Measurements from ENCODE around the gene HOMER2. TPM values are rescaled to one million over a fixed set of nuclear protein-coding genes. Genes with fewer than 3 reads are reported as not detected.

The HOMER2 gene
- total and polyA plus RNA-seq, 4 donors = 4.3 to 62.0 (median 23.6) TPM

- TF ChIP-seq FOXA1 (IDR thresholded peaks at IDR 0.05) (no peak), CTCF (IDR thresholded peaks at IDR 0.05; ENCODE audit: low read depth, low read length, missing input control) (no peak), GABPA (IDR thresholded peaks at IDR 0.05 in 1 of 2, conservative IDR thresholded peaks at IDR 0.05 in 1 of 2) (no peak), SP1 (IDR thresholded peaks at IDR 0.05) (no peak), EGR1 (IDR thresholded peaks at IDR 0.05; ENCODE audit: low read depth in 2 of 2) (no peak), HNF4G (IDR thresholded peaks at IDR 0.05) (no peak), JUND (IDR thresholded peaks at IDR 0.05) (no peak)
- H3K9ac ChIP-seq (ENCODE audit: low read depth in 1 of 2, low read length in 2 of 2) = no peak overlapping the region
- no peak overlapping the region for H3K27ac ChIP-seq (ENCODE audit: low read depth in 1 of 2, low read length in 2 of 2)
- 85% methylated on average over 9 of the region's 9 CpGs for WGBS
- H3K9me3 ChIP-seq (ENCODE audit: control insufficient read depth in 4 of 4, low read length in 3 of 4) = no peaks in the 10 kb centered on the region
- no peaks in the 10 kb centered on the region for H3K27me3 ChIP-seq (ENCODE audit: control insufficient read depth in 4 of 4, insufficient read depth in 4 of 4, low read length in 3 of 4)
- no peak overlapping the region for H3K4me3 ChIP-seq (ENCODE audit: low read depth in 1 of 3, low read length in 3 of 3)
- peaks cover 2 to 19% (median 10%) of the 10 kb centered on the region in 4 donors for H3K4me1 ChIP-seq (ENCODE audit: control insufficient read depth in 4 of 4, insufficient read depth in 4 of 4, low read length in 3 of 4)
- peaks cover 0 to 6% (median 2%) of the 10 kb centered on the region in 4 donors for H3K36me3 ChIP-seq (ENCODE audit: control insufficient read depth in 4 of 4, insufficient read depth in 3 of 4, low read depth in 1 of 4, low read length in 3 of 4)
- no peak for DNase-seq (ENCODE audit: low spot score)
Measured at GRCh38 chr15:82808634-82809041, 143.9 kb downstream of the HOMER2 start.

GRCh38 chr15:82807920-82808633 lies 144.4 kb downstream of the HOMER2 start:
- no peaks in the 10 kb centered on the region for H3K27me3 ChIP-seq (ENCODE audit: control insufficient read depth in 4 of 4, insufficient read depth in 4 of 4, low read length in 3 of 4)
- H3K27ac ChIP-seq (ENCODE audit: low read depth in 1 of 2, low read length in 2 of 2) = no peak overlapping the region
- H3K9me3 ChIP-seq (ENCODE audit: control insufficient read depth in 4 of 4, low read length in 3 of 4) = no peaks in the 10 kb centered on the region
- no peak overlapping the region for H3K4me3 ChIP-seq (ENCODE audit: low read depth in 1 of 3, low read length in 3 of 3)
- 93% methylated on average over 11 of the region's 11 CpGs for WGBS
- TF ChIP-seq YY1 (IDR thresholded peaks at IDR 0.05) (no peak), RAD21 (IDR thresholded peaks at IDR 0.05) (no peak)
- peaks cover 2 to 19% (median 10%) of the 10 kb centered on the region in 4 donors for H3K4me1 ChIP-seq (ENCODE audit: control insufficient read depth in 4 of 4, insufficient read depth in 4 of 4, low read length in 3 of 4)
- DNase-seq (ENCODE audit: low spot score) = no peak
- peaks cover 0 to 5% (median 1%) of the 10 kb centered on the region in 4 donors for H3K36me3 ChIP-seq (ENCODE audit: control insufficient read depth in 4 of 4, insufficient read depth in 3 of 4, low read depth in 1 of 4, low read length in 3 of 4)
- no peak overlapping the region for H3K9ac ChIP-seq (ENCODE audit: low read depth in 1 of 2, low read length in 2 of 2)

GRCh38 chr15:82805994-82806406 lies 146.5 kb downstream of the HOMER2 start, which contains the start of gene FSD2:
Gene FSD2 (minus strand): TSS chr15:82806069. CDS start chr15:82787390, 18,679 bp downstream.
- Histone ChIP-seq H3K4me1 (ENCODE audit: control insufficient read depth in 4 of 4, insufficient read depth in 4 of 4, low read length in 3 of 4) (peaks cover 0 to 8% (median 6%) of the 10 kb centered on the region in 4 donors), H3K27ac (ENCODE audit: low read depth in 1 of 2, low read length in 2 of 2) (no peak within 1 kb of the TSS), H3K9ac (ENCODE audit: low read depth in 1 of 2, low read length in 2 of 2) (no peak within 1 kb of the TSS), H3K9me3 (ENCODE audit: control insufficient read depth in 4 of 4, low read length in 3 of 4) (no peaks in the 10 kb centered on the region), H3K4me3 (ENCODE audit: low read depth in 1 of 3, low read length in 3 of 3) (no peak within 1 kb of the TSS), H3K27me3 (ENCODE audit: control insufficient read depth in 4 of 4, insufficient read depth in 4 of 4, low read length in 3 of 4) (no peaks in the 10 kb centered on the region), H3K36me3 (ENCODE audit: control insufficient read depth in 4 of 4, insufficient read depth in 3 of 4, low read depth in 1 of 4, low read length in 3 of 4) (no peaks in the 10 kb centered on the region)
- 81% methylated on average over 2 of the region's 2 CpGs for WGBS
- no peak for DNase-seq (ENCODE audit: low spot score)
- no peak for TF ChIP-seq YY1 (IDR thresholded peaks at IDR 0.05)
- no peak for TF ChIP-seq GABPA (IDR thresholded peaks at IDR 0.05 in 1 of 2, conservative IDR thresholded peaks at IDR 0.05 in 1 of 2)
- no peak for TF ChIP-seq CTCF (IDR thresholded peaks at IDR 0.05; ENCODE audit: low read depth, low read length, missing input control)
- TF ChIP-seq RXRA (IDR thresholded peaks at IDR 0.05) = no peak
- no peak for TF ChIP-seq HNF4G (IDR thresholded peaks at IDR 0.05)
- TF ChIP-seq EGR1 (IDR thresholded peaks at IDR 0.05; ENCODE audit: low read depth in 2 of 2) = no peak
- TF ChIP-seq ATF3 (IDR thresholded peaks at IDR 0.05) = no peak
- no peak for TF ChIP-seq NR2F2 (IDR thresholded peaks at IDR 0.05)
- no peak for TF ChIP-seq TAF1 (conservative IDR thresholded peaks at IDR 0.05)
